Hematopoietic multipotent progenitor cell treated with erythropoietin and hydrocortisone succinate and interleukin-3 and kit ligand, for 4 days (in vitro differentiated cells): ENCODE data around the gene EXOC3.

ENCODE experiments used
- DNase-seq: peaks from one replicate; pipeline ENCODE4 v3.0.0-alpha.2; 2015

Gene EXOC3

GRCh38 chr5:440401-441201 lies 2.4 kb upstream of the EXOC3 start:
- no peak for DNase-seq

GRCh38 chr5:441996-442334 lies 1.0 kb upstream of the EXOC3 start:
- DNase-seq = no peak

GRCh38 chr5:443239-444151 lies 519 bp downstream of the EXOC3 start:
- DNase-seq = peak; percentile 49

- no peak for DNase-seq
Observed at GRCh38 chr5:444226-444625, 1.2 kb downstream of the EXOC3 start.

- DNase-seq = no peak
Observed at GRCh38 chr5:445591-445990, 2.6 kb downstream of the EXOC3 start.

GRCh38 chr5:446066-446882 lies 3.3 kb downstream of the EXOC3 start:
- DNase-seq = no peak

GRCh38 chr5:446883-447263 lies 3.9 kb downstream of the EXOC3 start:
- DNase-seq = peak; percentile 80

GRCh38 chr5:447501-447900 lies 4.5 kb downstream of the EXOC3 start:
- no peak for DNase-seq

- DNase-seq = peak; percentile 41
Observed at GRCh38 chr5:448061-448765, 5.2 kb downstream of the EXOC3 start.

GRCh38 chr5:448766-449090 lies 5.8 kb downstream of the EXOC3 start:
- DNase-seq = no peak

GRCh38 chr5:449151-449550 lies 6.2 kb downstream of the EXOC3 start:
- DNase-seq = no peak

- DNase-seq = no peak
Observed at GRCh38 chr5:451587-452458, 8.8 kb downstream of the EXOC3 start.

GRCh38 chr5:452978-453710 lies 10.2 kb downstream of the EXOC3 start:
- no peak for DNase-seq

- no peak for DNase-seq
Observed at GRCh38 chr5:453725-454481, 10.9 kb downstream of the EXOC3 start.

- no peak for DNase-seq
Observed at GRCh38 chr5:454936-455335, 12.0 kb downstream of the EXOC3 start.

- DNase-seq = no peak
Observed at GRCh38 chr5:455806-456205, 12.8 kb downstream of the EXOC3 start.

- DNase-seq = no peak
Observed at GRCh38 chr5:456351-457194, 13.6 kb downstream of the EXOC3 start.

GRCh38 chr5:457195-457961 lies 14.4 kb downstream of the EXOC3 start:
- no peak for DNase-seq
